ENCODE results near the gene KCNJ16.

- TF ChIP-seq CTCF (IDR thresholded peaks at IDR 0.05; ENCODE audit: low read depth, low read length, missing input control) (no peak), JUND (IDR thresholded peaks at IDR 0.05) (no peak), GABPA (IDR thresholded peaks at IDR 0.05 in 1 of 2, conservative IDR thresholded peaks at IDR 0.05 in 1 of 2) (no peak), YY1 (IDR thresholded peaks at IDR 0.05) (no peak), FOXA1 (IDR thresholded peaks at IDR 0.05) (no peak), REST (IDR thresholded peaks at IDR 0.05) (no peak), EGR1 (IDR thresholded peaks at IDR 0.05; ENCODE audit: low read depth in 2 of 2) (no peak), RXRA (IDR thresholded peaks at IDR 0.05) (no peak), TAF1 (conservative IDR thresholded peaks at IDR 0.05) (no peak), MAX (IDR thresholded peaks at IDR 0.05) (no peak)
Measured at GRCh38 chr17:70107904-70108565, 33.0 kb downstream of the KCNJ16 start.
